ENCODE results near the gene SLC25A29. TPM values are rescaled to one million over a fixed set of nuclear protein-coding genes. Genes with fewer than 3 reads are reported as not detected.

The SLC25A29 gene
- total and polyA plus RNA-seq, 2 of the 4 experiments (the other 2 are of a cell fraction) = 6.5 to 37.7 TPM

GRCh38 chr14:100306998-100307765 lies 938 bp upstream of the SLC25A29 start:
- H3K9me3 ChIP-seq (ENCODE audit: control insufficient read depth, insufficient read depth, low read length) = no peaks in the 10 kb centered on the region
- WGBS, 2 experiments (ENCODE audit: extremely low coverage in 2 of 2, insufficient read length in 1 of 2) = 15% methylated on average over 13 of the region's 49 CpGs; no CpG with 5 or more reads in 1 of the 2 experiments
- H3K18ac ChIP-seq (ENCODE audit: low read depth, low read length) = peak overlapping the region; percentile 42
- H3K56ac ChIP-seq (ENCODE audit: extremely low read depth, insufficient read depth, low read length) = peak overlapping the region; percentile 49
- H3K79me1 ChIP-seq (ENCODE audit: low read depth in 1 of 2, low read length in 2 of 2) = peaks cover 12 to 55% of the 10 kb centered on the region in 2 experiments
- H2AK9ac ChIP-seq (replicated peaks; ENCODE audit: low read depth, low read length, poor library complexity) = peak overlapping the region; percentile 98
- H2BK120ac ChIP-seq (ENCODE audit: low read depth, low read length) = peak overlapping the region; percentile 52
- peak overlapping the region; percentile 79 for H3K4ac ChIP-seq (ENCODE audit: low read depth, low read length)
- peak overlapping the region; percentile 90 for H4K5ac ChIP-seq (ENCODE audit: low read depth, low read length)
- peak; percentile 17 for DNase-seq
- peak overlapping the region; percentile 79 to 82 for H4K8ac ChIP-seq (ENCODE audit: low read depth in 2 of 2, low read length in 2 of 2)
- H2AK5ac ChIP-seq (ENCODE audit: low read depth, low read length) = peak overlapping the region; percentile 76
- ChIA-PET POLR2A (ENCODE audit: unreplicated experiment) (no interaction called here), CTCF (no interaction called here)
- H4K91ac ChIP-seq (ENCODE audit: insufficient read depth, low read depth, low read length) = peak overlapping the region; percentile 79
- TF ChIP-seq CHD1 (IDR thresholded peaks at IDR 0.05; ENCODE audit: low read depth, low read length) (no peak), MXI1 (IDR thresholded peaks at IDR 0.05; ENCODE audit: borderline replicate concordance, low read depth, low read length) (0 out of 2 replicates have a peak, but pooled peaks have one; percentile 6), RFX5 (IDR thresholded peaks at IDR 0.05; ENCODE audit: low read depth, low read length) (no peak), MAFK (IDR thresholded peaks at IDR 0.05; ENCODE audit: low read depth, low read length) (no peak), ELK1 (IDR thresholded peaks at IDR 0.05; ENCODE audit: borderline replicate concordance, low read depth, low read length) (no peak), CTCF (conservative IDR thresholded peaks at IDR 0.05; ENCODE audit: low read depth, low read length) (no peak), NFE2L2 (IDR thresholded peaks at IDR 0.05; ENCODE audit: low read depth, low read length) (no peak)
- H3K9me1 ChIP-seq (ENCODE audit: insufficient read depth, low read length) = peaks cover 4% of the 10 kb centered on the region
- in situ Hi-C loops (cut with MboI; ENCODE audit: low sequenced_read_pairs) (no loop called here), dilution Hi-C loops (cut with HindIII; ENCODE audit: low sequenced_read_pairs, unreplicated experiment) (no loop called here), intact Hi-C loops (cut with micrococcal nuclease) (loop anchor here (2.0 to 5.0 kb wide), 3 partner anchors 35 to 70 kb away; partner anchors contain the start of gene WDR25)
- peak overlapping the region; percentile 90 for H3K14ac ChIP-seq (replicated peaks; ENCODE audit: low read depth, low read length)
- peak overlapping the region; percentile 98 for H2AFZ ChIP-seq (replicated peaks; ENCODE audit: low read length, poor library complexity)
- peak overlapping the region; percentile 88 for H3K4me3 ChIP-seq (ENCODE audit: insufficient read depth, low read depth, low read length)
- H3K27me3 ChIP-seq (ENCODE audit: control insufficient read depth, insufficient read depth, low read length) = no peaks in the 10 kb centered on the region
- H3K4me2 ChIP-seq (ENCODE audit: low read depth, low read length) = peak overlapping the region; percentile 94
- peak overlapping the region; percentile 89 for H3K23ac ChIP-seq (ENCODE audit: low read depth, low read length)
- H3K27ac ChIP-seq (ENCODE audit: insufficient read depth, low read length) = peak overlapping the region; percentile 88
- peaks cover 7% of the 10 kb centered on the region; the same call in 1 of the 2 replicates for H3K36me3 ChIP-seq (ENCODE audit: control insufficient read depth, insufficient read depth, low read length)
- H4K20me1 ChIP-seq (ENCODE audit: insufficient read depth, low read length) = peaks cover 31% of the 10 kb centered on the region
- peaks cover 15% of the 10 kb centered on the region; the same call in 1 of the 2 replicates for H3K4me1 ChIP-seq (ENCODE audit: control insufficient read depth, insufficient read depth, low read length)
- BruUV-seq (replicated peaks) = no TSS peak
- no peak overlapping the region; the same call in 1 of the 2 replicates for H2BK20ac ChIP-seq (ENCODE audit: low read depth, low read length)
- peak overlapping the region; percentile 92 for H3K9ac ChIP-seq (ENCODE audit: low read depth, low read length)
- H2BK15ac ChIP-seq (ENCODE audit: low read depth, low read length) = 0 out of 3 replicates have a peak overlapping the region, but pooled peaks have one; percentile 41
- H2BK5ac ChIP-seq (ENCODE audit: low read depth, low read length, poor library complexity, severe bottlenecking) = peak overlapping the region; percentile 84
- ATAC-seq (ENCODE audit: low read depth) = peak; percentile 3

Data from IMR-90 (cell line).